Measurements from ENCODE around the gene ODF4.

ODF4 gene, protein sequence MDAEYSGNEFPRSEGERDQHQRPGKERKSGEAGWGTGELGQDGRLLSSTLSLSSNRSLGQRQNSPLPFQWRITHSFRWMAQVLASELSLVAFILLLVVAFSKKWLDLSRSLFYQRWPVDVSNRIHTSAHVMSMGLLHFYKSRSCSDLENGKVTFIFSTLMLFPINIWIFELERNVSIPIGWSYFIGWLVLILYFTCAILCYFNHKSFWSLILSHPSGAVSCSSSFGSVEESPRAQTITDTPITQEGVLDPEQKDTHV

GRCh38 chr17:8339540-8339939 lies at the start of gene ODF4:
TSS of gene ODF4 (plus strand) at chr17:8339840. CDS start at chr17:8340052, 212 bp downstream.
- no peak for DNase-seq (ENCODE audit: low spot score)

GRCh38 chr17:8290043-8290442 lies 49.6 kb upstream of the ODF4 start:
- DNase-seq (ENCODE audit: low spot score), result no peak

DNA sequence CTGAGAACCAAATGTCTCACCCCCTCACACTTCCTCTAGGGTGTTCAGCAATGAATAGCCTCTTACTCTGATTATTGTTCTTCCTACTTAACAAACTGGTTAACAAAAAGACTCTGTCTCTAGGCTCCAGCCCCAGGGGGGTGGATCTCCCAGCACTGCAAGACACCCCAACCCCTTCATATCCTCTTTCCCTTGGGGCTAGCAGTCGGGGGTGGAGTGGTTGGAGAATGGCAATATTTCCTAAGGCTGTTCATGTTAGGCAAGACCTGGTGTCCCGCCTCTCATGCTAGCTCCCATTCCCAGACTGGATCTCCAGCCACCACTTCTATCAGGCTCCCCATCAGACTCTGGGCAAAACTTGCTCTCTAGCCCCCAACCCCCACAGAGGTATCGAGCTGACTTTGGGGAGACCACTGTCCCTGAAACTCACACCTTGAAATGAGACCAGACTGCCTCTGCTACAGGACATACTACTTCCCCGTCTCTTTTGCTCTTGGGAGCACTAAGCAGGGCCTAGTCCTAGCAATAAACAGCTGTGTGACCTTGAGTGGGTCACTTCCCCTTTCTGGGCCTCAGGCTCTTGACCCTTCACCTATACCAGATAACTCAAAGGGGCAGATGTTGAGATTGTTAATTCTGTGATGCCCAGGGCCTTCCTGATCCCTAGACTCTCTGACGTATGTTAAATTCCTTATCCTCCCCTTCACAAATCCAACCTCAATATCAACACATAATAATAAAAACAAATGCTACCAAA lies 46.8 kb upstream of the ODF4 start:
- DNase-seq (ENCODE audit: low spot score), result no peak

DNA sequence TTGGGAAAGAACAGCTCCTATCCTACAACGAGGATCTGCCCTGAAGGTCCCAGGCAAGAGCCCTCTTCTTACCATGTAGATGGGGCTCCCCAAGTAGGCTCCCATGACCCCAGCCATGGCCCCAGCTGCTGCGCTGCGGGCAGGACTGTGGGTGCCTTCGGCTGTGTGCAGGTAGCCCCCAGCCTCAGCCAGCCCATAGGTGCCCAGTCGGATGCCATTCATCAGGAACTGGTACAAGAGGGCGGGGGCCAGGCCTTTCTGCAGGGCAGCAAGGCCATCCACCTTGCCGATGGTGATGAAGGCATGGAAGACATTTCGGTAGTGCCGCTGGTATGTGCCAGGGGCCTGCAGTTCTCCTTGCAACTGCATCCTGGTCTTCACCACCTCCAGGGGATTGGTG lies 45.3 kb upstream of the ODF4 start:
- DNase-seq (ENCODE audit: low spot score), result no peak

DNA sequence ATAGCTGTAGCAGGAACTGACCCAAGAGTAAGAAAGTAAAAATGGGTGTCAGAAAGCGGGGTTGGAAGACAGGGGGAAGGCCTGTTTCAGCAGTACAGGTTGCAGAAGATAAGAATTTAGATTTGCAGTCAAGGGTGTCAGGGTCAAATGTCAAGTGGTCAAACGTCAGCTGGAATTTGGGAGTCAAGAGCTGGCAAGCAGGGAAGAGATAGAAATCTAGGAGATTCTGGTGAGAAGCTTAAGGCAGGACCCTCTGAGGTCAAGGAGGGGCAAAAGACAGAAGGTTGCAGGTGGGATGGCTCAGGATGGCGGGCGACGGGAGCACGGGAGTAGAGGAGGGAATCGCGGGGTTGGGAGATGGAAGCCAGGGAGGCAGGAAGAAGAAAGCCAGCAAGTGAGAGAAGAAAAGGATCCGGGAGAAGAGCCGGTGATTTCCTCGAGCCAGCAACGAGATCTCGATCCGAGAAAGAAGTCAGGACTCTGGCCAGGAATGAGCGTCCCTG lies 44.8 kb upstream of the ODF4 start:
- no peak for DNase-seq (ENCODE audit: low spot score)

GRCh38 chr17:8300226-8300625 lies 39.4 kb upstream of the ODF4 start:
- no peak for DNase-seq (ENCODE audit: low spot score)

DNA sequence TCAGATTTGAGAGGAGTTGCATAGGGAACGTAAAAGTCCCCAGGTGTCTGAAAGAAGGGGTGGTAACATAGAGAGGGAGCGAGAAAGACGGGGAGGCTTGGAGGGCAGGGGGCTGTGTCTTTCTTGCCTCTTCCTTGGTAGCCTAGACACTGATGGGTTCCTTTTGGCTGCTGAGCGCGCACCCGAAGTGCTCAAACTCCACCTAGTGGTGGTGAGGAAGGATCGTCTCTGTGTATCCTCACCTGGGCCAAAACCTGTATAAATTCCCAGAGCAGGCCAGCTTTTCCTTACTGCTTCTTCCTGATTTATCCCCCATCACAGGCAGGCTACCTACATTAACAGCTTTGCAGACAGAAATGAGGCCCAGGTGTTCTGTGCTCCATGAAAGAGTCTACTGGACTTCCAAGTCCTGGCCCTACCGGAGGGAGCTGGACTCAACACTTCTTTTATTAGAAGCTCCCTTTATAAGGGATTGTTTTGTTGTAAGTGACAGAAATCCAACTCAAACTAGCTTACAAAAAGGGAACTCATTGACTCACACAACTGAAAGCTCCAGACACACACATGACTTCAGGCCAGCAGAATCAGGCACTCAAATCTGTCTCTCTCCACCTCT lies 38.9 kb upstream of the ODF4 start:
- no peak for DNase-seq (ENCODE audit: low spot score)

DNA sequence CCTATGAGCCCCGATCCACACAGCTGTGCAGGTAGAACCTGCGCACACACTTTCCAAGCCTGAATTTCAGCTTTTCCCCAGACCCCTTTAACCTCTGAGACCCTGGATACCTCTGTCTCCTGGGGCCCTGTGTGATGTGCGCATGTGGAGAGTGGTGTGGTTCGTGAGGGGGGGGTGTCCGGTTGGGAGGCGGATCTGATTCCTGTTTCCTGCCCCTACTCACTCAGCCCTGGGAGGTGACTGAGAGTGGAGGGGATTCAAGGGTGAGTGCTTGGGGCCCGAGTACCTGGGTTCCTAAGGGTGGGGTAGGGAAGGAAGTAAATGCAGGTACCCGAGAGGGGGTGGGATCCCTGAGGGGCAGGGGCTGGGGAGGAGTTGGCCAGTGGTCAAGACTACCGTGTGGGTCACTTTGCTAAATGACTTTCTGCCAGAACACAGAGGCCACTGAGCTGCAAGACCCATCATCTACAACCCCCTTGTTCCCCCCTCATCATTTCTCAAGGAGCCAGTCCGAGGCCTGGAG lies 29.0 kb upstream of the ODF4 start:
- peak; percentile 57 for DNase-seq (ENCODE audit: low spot score)

DNA sequence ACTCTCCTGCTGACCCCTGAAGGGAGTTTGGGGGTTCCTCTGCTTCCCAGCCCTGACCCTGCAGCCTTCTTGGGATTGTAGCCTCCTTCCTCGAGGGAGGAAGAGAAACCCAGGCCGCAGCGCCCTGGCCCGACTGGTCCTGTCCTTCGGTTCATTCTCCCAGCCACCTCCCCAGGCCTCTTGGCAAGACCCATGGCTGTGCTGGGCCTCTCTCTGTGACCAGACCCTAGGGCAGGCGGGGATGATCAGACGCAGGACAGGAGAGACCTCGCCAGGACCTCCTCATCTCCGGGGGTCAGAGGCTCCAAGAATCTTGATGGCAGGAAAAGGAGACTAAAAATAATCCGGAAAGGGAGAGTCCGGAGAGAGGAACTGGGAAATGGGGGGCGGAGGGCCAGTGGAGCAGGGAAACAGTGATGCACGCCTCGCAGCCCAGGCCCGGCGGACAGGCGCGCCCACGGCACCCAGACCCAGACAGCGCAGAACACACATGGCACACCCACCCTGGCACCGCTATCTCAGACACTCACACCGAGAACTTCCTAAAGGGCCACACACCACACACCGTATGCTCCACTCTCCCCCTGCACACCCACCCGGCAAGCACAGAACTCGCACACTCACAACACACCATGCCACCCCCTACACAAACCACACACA lies 28.4 kb upstream of the ODF4 start:
- DNase-seq (ENCODE audit: low spot score), result peak; percentile 52

GRCh38 chr17:8312251-8312650 lies 27.4 kb upstream of the ODF4 start:
- no peak for DNase-seq (ENCODE audit: low spot score)

DNA sequence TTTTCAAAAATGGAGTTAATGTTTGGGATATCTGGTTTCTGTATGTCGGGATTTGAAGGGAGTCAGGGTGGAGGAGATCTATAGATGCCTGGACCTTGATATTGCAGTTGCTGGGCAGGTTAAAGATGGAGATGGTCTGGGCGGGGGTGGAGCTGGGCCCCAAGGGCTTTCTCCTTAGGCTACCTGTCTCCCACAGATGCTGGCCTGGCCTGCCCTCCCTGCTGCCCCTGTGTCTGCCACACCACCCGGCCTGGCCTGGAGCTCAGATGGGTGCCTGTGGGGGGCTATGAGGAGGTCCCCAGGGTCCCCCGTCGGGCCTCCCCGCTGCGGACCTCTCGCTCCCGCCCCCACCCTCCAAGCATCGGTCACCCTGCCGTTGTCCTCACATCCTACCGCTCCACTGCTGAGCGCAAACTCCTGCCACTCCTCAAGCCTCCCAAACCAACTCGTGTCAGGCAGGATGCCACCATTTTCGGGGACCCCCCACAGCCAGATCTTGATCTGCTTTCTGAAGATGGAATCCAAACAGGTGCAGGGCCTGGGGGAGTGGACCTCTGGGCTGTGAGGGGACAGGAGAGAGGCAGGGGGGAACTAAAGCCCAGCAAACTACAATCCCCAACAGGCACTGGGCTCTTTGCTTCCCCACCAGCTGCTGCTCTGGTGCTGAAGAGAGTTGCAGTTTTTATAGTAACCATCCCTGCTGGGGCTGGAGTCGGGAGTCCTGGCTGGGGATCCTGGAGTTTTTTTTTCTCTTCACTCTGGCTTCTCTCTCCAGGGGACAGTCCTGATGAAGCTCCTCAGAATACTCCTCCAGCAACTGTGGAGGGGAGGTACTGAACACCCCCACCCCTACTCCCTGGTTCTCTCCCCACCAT lies 26.7 kb upstream of the ODF4 start:
- DNase-seq (ENCODE audit: low spot score), result no peak

GRCh38 chr17:8314797-8315763 lies 24.6 kb upstream of the ODF4 start:
- no peak for DNase-seq (ENCODE audit: low spot score)

GRCh38 chr17:8315764-8316217 lies 23.8 kb upstream of the ODF4 start:
- DNase-seq (ENCODE audit: low spot score), result no peak

DNA sequence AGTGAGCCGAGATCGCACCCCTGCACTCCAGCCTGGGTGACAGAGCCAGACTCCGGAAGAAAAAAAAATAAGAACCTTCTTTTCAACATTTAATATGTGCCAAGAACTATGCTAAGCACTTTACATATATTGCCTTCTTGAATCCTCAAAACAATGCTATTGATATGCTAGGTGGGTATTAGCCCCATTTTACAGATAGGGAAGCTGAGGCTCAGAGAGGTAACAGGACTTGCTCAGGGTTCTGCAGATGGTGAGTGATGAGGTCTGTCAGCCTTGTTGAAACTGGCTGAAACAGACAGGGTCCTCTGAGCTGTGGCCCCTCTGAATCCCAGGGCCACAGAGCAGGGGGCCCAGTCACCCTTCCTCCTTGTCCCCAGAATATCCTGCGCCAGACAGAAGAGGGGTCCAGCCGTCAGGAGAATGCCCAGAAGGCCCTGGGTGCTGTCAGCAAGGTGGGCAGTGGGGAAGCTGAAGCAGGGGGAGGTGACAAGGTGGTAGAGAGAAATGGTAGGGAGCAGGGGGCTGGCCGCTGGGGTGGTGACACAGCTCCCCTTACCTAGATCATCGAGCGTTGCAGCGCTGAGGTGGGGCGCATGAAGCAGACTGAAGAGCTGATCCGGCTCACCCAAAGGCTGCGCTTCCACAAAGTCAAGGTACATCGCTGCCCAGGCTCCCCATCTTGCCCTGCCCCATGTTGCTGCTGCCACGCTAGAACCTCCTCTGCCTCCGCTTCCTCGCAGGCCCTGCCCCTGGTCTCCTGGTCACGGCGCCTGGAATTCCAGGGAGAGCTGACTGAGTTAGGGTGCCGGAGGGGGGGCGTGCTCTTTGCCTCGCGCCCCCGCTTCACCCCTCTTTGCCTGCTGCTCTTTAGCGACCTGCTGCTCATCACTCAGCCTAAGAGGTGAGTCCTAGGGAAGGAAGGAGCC lies 21.4 kb upstream of the ODF4 start:
- no peak for DNase-seq (ENCODE audit: low spot score)

DNA sequence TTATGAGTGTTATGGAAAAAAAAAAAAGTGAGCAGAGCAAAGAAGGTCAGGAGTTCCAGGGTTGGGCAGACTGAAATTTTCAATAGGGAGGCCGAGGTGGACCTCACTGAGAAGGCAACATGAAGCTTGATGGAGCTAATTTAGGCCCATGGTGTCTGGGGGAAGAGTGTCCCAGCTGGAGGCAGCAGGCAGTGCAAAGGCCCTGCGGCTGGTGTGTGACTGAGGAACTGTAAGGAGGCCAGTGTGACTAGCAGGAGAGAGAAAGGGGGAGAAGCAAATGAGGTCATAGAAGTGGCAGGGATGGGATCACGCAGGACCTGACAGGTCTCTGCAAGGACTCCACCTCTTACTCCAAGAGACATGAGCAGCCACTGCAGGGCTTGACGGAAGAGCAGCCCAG lies 19.4 kb upstream of the ODF4 start:
- no peak for DNase-seq (ENCODE audit: low spot score)

GRCh38 chr17:8320990-8321389 lies 18.6 kb upstream of the ODF4 start:
- no peak for DNase-seq (ENCODE audit: low spot score)

- DNase-seq (ENCODE audit: low spot score), result no peak
Observed at GRCh38 chr17:8322061-8322460, 17.6 kb upstream of the ODF4 start.

DNA sequence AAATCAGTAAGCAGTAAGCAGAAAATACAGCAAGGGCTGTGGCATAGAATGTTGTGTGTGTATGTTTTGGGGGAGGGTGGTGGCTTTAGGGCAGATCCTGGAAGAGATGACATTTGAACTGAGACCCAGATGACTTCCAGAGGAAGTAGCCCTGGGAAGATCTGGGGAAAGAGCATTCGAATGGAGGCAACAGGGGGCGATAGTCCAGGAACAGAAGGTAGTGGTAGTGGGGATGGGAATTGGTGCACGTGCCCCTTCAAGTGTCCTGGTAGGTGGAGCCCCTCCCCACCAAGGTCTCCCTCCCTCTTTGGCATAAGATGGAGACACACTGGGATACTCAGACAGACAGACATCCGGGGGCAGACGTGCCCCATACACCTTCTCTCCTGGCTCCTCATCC lies 15.5 kb upstream of the ODF4 start:
- DNase-seq (ENCODE audit: low spot score), result no peak

- DNase-seq (ENCODE audit: low spot score), result no peak
Observed at GRCh38 chr17:8324923-8325322, 14.7 kb upstream of the ODF4 start.
